Gastroesophageal sphincter (tissue), 4 donors: Measurements from ENCODE around the gene FOXK1. TPM values are rescaled to one million over a fixed set of nuclear protein-coding genes. Genes with fewer than 3 reads are reported as not detected.
"Not testable (repeated sequence)": the region's sequence is repeated elsewhere in the genome, so short reads cannot be mapped to it uniquely, and the experiment has no call there.

Experiments used
- ATAC-seq: fragments of 150-250 bp; one replicate; pipeline ENCODE4 v1.9.1; 2016; ENCODE audit warnings: mild to moderate bottlenecking, moderate library complexity
- H3K27ac ChIP-seq, 4 donors: fragments of 200-600 bp; sonication (generic) in 3 of 4; 1 replicate in 3 of 4; 2 replicates in 1 of 4; pipeline ENCODE4 v1.5.1; 2016 to 2019
- H3K27me3 ChIP-seq: fragments of 200-600 bp; sonication (generic); one replicate; pipeline ENCODE4 v1.5.1; 2019
- H3K36me3 ChIP-seq, 2 donors: fragments of 200-600 bp; sonication (generic); one replicate each; pipeline ENCODE4 v1.5.1; 2019; ENCODE audit warnings: control low read depth in 1 of 2
- H3K4me1 ChIP-seq, 3 donors: fragments of 200-600 bp; sonication (generic); 1 replicate in 2 of 3; 2 replicates in 1 of 3; pipeline ENCODE4 v1.5.1; 2016 to 2019; ENCODE audit warnings: control low read depth in 2 of 3
- H3K4me3 ChIP-seq, 2 donors: fragments of 200-600 bp; sonication (generic); one replicate each; pipeline ENCODE4 v1.5.1; 2019; ENCODE audit warnings: mild to moderate bottlenecking in 1 of 2, moderate library complexity in 1 of 2
- H3K9me3 ChIP-seq, 3 donors: fragments of 200-600 bp; sonication (generic); one replicate each; pipeline ENCODE4 v1.5.1; 2017 to 2019; ENCODE audit warnings: control low read depth in 2 of 3
- EP300 ChIP-seq: sonication (generic); formaldehyde crosslinking; IDR thresholded peaks from one replicate; pipeline ENCODE4 v1.6.1; 2017; ENCODE audit warnings: antibody characterized with exemption, mild to moderate bottlenecking
- POLR2A ChIP-seq, 2 donors: fragments of 450-650 bp; IDR thresholded peaks; one replicate each; pipeline ENCODE4 v1.6.1; 2017; ENCODE audit warnings: antibody characterized with exemption in 2 of 2, mild to moderate bottlenecking in 2 of 2, moderate library complexity in 1 of 2
- POLR2AphosphoS5 ChIP-seq: sonication (generic); formaldehyde crosslinking; IDR thresholded peaks from one replicate; pipeline ENCODE4 v1.6.1; 2017; ENCODE audit warnings: antibody characterized with exemption
- whole genome bisulfite sequencing, 2 donors: methylation state at CpG; one replicate each; pipeline ENCODE4 v1.1.5; 2018; ENCODE audit warnings: low coverage in 1 of 2; 5-methylcytosine and 5-hydroxymethylcytosine counted together
- total RNA-seq, 4 donors: library from RNA; depleted of rRNA; stranded (reverse); fragments of >200 nt; gene quantifications; one replicate each; pipeline ENCODE4 v1.1.0, GENCODE V29; 2016
- TF ChIP-seq, protein P1 (sequence below), 4 experiments: fragments of 200-600 bp in 2 of 4; fragments of 450-650 bp in 2 of 4; sonication (generic) in 1 of 4; IDR thresholded peaks; one replicate each; pipeline ENCODE4 v1.5.1; 2017 to 2019; ENCODE audit warnings: antibody characterized with exemption in 4 of 4, mild to moderate bottlenecking in 2 of 4, moderate library complexity in 2 of 4

Gene FOXK1
- total RNA-seq, 4 donors from 2014 or later, result 28.5 to 45.2 (median 30.0) TPM

DNA sequence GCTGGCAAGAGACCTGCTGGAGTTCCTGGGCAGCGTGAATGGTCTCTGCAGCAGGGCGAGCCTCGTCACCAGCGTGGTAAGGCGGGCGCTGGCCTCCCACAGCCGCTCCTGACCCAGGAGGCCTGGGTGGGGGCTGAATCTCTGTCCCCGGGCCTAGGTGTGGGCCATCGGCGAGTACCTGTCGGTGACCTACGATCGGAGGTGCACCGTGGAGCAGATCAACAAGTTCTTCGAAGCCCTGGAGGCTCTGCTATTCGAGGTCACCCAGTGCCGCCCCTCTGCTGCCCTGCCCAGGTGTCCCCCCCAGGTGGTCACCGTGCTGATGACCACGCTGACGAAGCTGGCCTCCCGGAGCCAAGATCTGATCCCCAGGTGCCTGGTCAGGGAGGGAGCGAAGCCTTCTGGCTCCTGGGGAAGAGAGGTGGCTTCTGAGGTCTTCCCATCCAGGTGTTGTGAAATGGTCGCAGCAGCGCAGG lies 108.5 kb downstream of the FOXK1 start:
- Histone ChIP-seq H3K9me3 (no peaks in the 10 kb centered on the region), H3K27ac (no peak overlapping the region), H3K36me3 (peaks cover 0 to 65% of the 10 kb centered on the region in 2 donors), H3K27me3 (no peaks in the 10 kb centered on the region), H3K4me3 (no peak overlapping the region), H3K4me1 (peaks cover 0 to 20% (median 5%) of the 10 kb centered on the region in 3 donors)
- no CpG with 5 or more reads among the region's 24 CpGs for WGBS, 2 donors
- no peak for ATAC-seq
- no peak for TF ChIP-seq EP300
- TF ChIP-seq, protein P1, sequence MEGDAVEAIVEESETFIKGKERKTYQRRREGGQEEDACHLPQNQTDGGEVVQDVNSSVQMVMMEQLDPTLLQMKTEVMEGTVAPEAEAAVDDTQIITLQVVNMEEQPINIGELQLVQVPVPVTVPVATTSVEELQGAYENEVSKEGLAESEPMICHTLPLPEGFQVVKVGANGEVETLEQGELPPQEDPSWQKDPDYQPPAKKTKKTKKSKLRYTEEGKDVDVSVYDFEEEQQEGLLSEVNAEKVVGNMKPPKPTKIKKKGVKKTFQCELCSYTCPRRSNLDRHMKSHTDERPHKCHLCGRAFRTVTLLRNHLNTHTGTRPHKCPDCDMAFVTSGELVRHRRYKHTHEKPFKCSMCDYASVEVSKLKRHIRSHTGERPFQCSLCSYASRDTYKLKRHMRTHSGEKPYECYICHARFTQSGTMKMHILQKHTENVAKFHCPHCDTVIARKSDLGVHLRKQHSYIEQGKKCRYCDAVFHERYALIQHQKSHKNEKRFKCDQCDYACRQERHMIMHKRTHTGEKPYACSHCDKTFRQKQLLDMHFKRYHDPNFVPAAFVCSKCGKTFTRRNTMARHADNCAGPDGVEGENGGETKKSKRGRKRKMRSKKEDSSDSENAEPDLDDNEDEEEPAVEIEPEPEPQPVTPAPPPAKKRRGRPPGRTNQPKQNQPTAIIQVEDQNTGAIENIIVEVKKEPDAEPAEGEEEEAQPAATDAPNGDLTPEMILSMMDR (IDR thresholded peaks at IDR 0.05), result no peak
- no peak for TF ChIP-seq POLR2A (IDR thresholded peaks at IDR 0.05)
- TF ChIP-seq POLR2AphosphoS5, result no peak

DNA sequence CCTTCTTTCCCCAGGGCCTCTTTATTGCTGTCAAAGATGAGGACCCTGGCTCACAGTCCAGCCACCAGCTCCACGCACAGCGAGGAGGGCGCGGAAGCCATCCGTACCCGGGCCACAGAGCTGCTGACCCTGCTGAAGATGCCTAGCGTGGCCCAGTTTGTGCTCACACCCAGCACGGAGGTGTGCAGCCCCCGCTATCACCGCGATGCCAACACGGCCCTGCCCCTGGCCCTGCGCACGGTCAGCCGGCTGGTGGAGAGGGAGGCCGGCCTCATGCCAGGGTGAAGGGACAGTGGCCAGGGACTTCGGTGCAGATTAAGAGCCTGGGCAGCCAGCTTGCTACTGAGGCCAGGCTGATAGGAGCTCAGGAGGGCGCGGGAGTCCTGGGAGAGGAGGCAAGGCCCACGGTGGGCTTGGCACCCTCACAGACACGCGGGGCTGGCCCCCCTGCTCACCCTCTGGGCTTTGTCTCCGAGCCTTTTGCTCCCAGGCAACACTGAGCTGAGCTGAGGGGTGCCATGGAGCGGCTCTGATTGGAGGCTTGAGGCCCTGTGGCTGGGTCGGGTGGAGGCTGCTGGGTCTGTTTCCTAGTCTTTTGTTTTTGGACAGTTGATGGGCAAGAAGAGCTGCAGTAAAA lies 109.1 kb downstream of the FOXK1 start:
- no peaks in the 10 kb centered on the region for H3K27me3 ChIP-seq
- TF ChIP-seq EP300, result no peak
- no peak for TF ChIP-seq POLR2A (IDR thresholded peaks at IDR 0.05)
- TF ChIP-seq, protein P1 (IDR thresholded peaks at IDR 0.05), result no peak
- TF ChIP-seq POLR2AphosphoS5, result no peak
- WGBS, 2 donors, result 80 to 100% methylated on average over 1 of the region's 25 CpGs
- H3K36me3 ChIP-seq, result peaks cover 0 to 58% of the 10 kb centered on the region in 2 donors
- peaks cover 0 to 20% (median 5%) of the 10 kb centered on the region in 3 donors for H3K4me1 ChIP-seq
- ATAC-seq, result no peak
- H3K9me3 ChIP-seq, result no peaks in the 10 kb centered on the region
- H3K27ac ChIP-seq, result peak overlapping the region in 2 of 4 donors; percentile 69 to 84
- no peak overlapping the region for H3K4me3 ChIP-seq

DNA sequence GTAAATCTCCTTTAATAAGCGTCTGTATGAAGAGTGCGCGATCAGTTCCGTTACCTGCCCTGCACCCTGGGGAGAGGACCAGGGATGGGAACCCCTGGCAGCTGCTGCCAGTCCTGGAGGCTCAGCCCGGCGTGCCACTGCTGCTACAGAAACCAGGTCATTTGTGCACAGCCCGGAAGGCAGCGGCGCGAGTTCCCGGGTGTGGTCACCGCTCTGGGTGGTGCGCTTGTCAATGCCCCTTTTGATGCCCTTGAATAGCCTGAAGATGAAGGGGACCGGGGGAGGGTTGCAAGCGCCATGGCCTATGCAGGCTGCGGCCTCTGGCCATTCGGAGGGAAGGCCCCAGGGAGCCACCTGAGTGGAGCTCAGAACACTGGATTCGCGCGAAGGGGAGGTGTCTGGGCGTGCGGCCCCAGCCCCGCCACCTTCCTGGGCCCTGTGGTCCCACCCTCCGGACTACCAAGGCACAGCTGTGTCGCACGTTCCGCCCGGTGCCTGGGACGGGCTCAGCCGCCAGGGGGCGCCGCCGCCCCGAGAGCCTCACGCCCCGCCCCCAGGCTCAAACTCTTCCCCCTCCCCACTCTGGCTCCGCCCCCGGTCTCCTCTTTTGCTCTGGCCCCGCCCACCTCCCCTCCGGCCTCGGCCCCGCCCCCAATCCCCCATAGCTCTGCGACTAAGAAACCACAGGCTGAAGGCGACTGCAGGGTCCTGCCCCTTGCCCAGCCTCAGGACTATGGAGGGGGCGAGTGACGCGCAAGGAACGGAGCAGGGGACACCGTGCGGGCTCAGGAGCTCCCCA lies 109.8 kb downstream of the FOXK1 start:
- Histone ChIP-seq H3K4me3 (peak overlapping the region; percentile 31 to 59), H3K9me3 (no peaks in the 10 kb centered on the region), H3K36me3 (peaks cover 0 to 51% of the 10 kb centered on the region in 2 donors), H3K27me3 (no peaks in the 10 kb centered on the region), H3K27ac (peak overlapping the region in 3 of 4 donors; percentile 22 to 84 (median 69)), H3K4me1 (peaks cover 0 to 20% (median 5%) of the 10 kb centered on the region in 3 donors)
- peak; percentile 60 for ATAC-seq
- TF ChIP-seq, protein P1 (IDR thresholded peaks at IDR 0.05), result peak in 3 of 4 experiments; percentile 69 to 96 (median 69)
- TF ChIP-seq EP300, result no peak
- WGBS, 2 donors, result 83% methylated on average over 6 of the region's 50 CpGs; no CpG with 5 or more reads in 1 of the 2 donors

DNA sequence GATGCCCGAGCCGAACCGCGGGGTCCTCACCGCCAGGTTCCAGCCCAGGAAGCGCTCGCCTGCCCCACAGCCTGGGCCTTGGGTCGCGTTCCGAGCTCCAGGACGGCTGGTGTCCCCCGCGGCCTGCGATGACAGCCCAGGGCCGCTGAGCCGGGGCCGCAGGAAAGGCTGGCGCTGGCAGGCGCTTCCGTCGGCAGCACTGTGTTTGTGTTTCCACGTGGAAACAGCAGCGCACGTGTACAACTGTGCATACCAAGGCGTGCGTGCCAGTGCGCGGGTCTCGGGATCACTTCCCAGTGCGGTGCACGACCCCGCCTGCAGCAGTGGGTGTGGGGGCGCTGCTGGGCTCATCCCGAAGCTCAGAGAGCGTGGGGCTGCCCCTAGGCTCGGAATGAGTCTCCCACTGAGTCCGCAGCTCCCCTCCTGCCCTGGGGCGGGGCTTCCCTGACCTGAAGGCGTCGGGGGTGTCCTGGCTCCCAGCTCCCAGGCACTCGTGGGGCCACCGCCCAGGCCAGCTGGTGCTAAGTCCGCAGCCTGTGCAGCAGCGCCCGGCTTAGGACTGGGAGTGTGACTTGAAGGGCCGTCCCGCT lies 110.5 kb downstream of the FOXK1 start:
- Histone ChIP-seq H3K9me3 (no peaks in the 10 kb centered on the region), H3K4me3 (peak overlapping the region; percentile 31 to 59), H3K36me3 (peaks cover 0 to 44% of the 10 kb centered on the region in 2 donors), H3K27ac (peak overlapping the region in 3 of 4 donors; percentile 22 to 84 (median 69)), H3K4me1 (peaks cover 0 to 20% (median 5%) of the 10 kb centered on the region in 3 donors), H3K27me3 (no peaks in the 10 kb centered on the region)
- TF ChIP-seq POLR2A (IDR thresholded peaks at IDR 0.05) (no peak), POLR2AphosphoS5 (peak; percentile 18)
- WGBS, 2 donors, result 7% methylated on average over 3 of the region's 47 CpGs; no CpG with 5 or more reads in 1 of the 2 donors
- ATAC-seq, result peak; percentile 23

DNA sequence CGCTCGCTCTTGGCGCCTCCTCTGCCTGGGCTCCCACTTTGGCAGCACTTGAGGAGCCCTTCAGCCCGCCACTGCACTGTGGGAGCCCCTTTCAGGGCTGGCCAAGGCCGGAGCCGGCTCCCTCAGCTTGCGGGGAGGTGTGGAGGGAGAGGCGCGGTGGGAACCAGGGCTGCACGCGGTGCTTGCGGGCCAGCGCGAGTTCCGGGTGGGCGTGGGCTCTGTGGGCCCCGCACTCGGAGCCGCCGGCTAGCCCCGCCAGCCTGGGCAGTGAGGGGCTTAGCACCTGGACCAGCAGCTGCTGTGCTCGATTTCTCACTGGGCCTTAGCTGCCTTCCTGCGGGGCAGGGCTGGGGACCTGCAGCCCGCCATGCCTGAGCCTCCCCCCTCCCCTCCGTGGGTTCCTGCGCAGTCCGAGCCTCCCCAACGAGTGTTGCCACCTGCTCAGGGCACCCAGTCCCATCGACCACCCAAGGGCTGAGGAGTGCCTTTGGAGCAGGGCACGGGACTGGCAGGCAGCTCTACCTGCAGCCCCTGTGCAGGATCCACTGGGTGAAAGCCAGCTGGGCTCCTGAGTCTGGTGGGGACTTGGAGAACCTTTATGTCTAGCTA lies 111.4 kb downstream of the FOXK1 start:
- WGBS, 2 donors, result 90% methylated on average over 15 of the region's 30 CpGs; no CpG with 5 or more reads in 1 of the 2 donors
- peak overlapping the region in 1 of 4 donors; percentile 69 for H3K27ac ChIP-seq
- peaks cover 0 to 26% (median 9%) of the 10 kb centered on the region in 3 donors for H3K4me1 ChIP-seq
- H3K27me3 ChIP-seq, H3K4me3 ChIP-seq, ATAC-seq, H3K9me3 ChIP-seq: not testable (repeated sequence)
- H3K36me3 ChIP-seq, result peaks cover 0 to 36% of the 10 kb centered on the region in 2 donors

DNA sequence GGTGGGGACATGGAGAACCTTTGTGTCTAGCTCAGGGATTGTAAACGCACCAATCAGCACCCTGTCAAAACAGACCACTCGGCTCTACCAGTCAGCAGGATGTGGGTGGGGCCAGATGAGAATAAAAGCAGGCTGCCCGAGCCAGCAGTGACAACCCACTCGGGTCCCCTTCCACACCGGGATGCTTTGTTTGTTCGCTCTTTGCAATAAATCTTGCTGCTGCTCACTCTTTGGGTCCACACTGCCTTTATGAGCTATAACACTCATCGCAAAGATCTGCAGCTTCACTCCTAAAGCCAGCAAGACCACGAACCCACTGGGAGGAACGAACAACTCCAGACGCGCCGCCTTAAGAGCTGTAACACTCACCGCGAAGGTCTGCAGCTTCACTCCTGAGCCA lies 112.1 kb downstream of the FOXK1 start:
- not testable (repeated sequence) for H3K4me3 ChIP-seq, ATAC-seq, H3K27ac ChIP-seq, H3K27me3 ChIP-seq, H3K9me3 ChIP-seq
- Histone ChIP-seq H3K4me1 (peaks cover 0 to 28% (median 10%) of the 10 kb centered on the region in 3 donors), H3K36me3 (peaks cover 0 to 29% of the 10 kb centered on the region in 2 donors)
- WGBS, 2 donors, result 100% methylated on average over 1 of the region's 14 CpGs; no CpG with 5 or more reads in 1 of the 2 donors
